DND-41 (cell line): ENCODE measurements around the gene SLC5A4.

ENCODE experiments used
- ATAC-seq: fragments of 200-7000 bp; cut with Tn5 transposase; 3 replicates; pipeline ENCODE4 v1.9.1; 2021; ENCODE audit warnings: low read depth; ENCODE audit not compliant: insufficient read depth
- DNase-seq: peaks from one replicate; pipeline ENCODE4 v3.0.0-alpha.2; 2020
- H2AFZ ChIP-seq: 2 replicates; pipeline ENCODE4 v1.6.0; 2012; ENCODE audit warnings: low read depth, low read length
- H3K27ac ChIP-seq: 2 replicates; pipeline ENCODE4 v1.5.1; 2012; ENCODE audit warnings: low read length, inconsistent platforms
- H3K27me3 ChIP-seq: fragments of 200-600 bp; sonication (generic); 2 replicates; pipeline ENCODE4 v1.6.0; 2012; ENCODE audit warnings: low read length, mild to moderate bottlenecking, inconsistent platforms; ENCODE audit not compliant: insufficient read depth, poor library complexity
- H3K36me3 ChIP-seq: 2 replicates; pipeline ENCODE4 v1.5.1; 2012; ENCODE audit warnings: low read length, inconsistent platforms; ENCODE audit not compliant: insufficient read depth
- H3K4me1 ChIP-seq: 2 replicates; pipeline ENCODE4 v1.5.1; 2012; ENCODE audit warnings: mild to moderate bottlenecking, low read length; ENCODE audit not compliant: insufficient read depth
- H3K4me2 ChIP-seq: 2 replicates; pipeline ENCODE4 v1.6.0; 2012; ENCODE audit warnings: mild to moderate bottlenecking, moderate library complexity, low read length, inconsistent platforms; ENCODE audit not compliant: insufficient read depth
- H3K4me3 ChIP-seq, 2 experiments: fragments of 200-600 bp in 1 of 2; shearing (Covaris generic) in 1 of 2; 2 replicates each; pipeline ENCODE4 v1.5.1; 2012 to 2016; ENCODE audit warnings: inconsistent platforms in 2 of 2, low read length in 2 of 2, mild to moderate bottlenecking in 2 of 2, low read depth in 1 of 2, moderate library complexity in 1 of 2
- H3K79me2 ChIP-seq: 2 replicates; pipeline ENCODE4 v1.6.0; 2012; ENCODE audit warnings: low read length, inconsistent platforms; ENCODE audit not compliant: insufficient read depth
- H3K9ac ChIP-seq: 2 replicates; pipeline ENCODE4 v1.6.0; 2012; ENCODE audit warnings: low read depth, mild to moderate bottlenecking, inconsistent platforms, low read length, moderate library complexity
- H3K9me3 ChIP-seq: 2 replicates; pipeline ENCODE4 v1.5.1; 2012; ENCODE audit warnings: low read length, moderate library complexity, mild to moderate bottlenecking, inconsistent platforms; ENCODE audit not compliant: insufficient read depth, severe bottlenecking
- H4K20me1 ChIP-seq: 2 replicates; pipeline ENCODE4 v1.6.0; 2012; ENCODE audit warnings: low read length; ENCODE audit not compliant: insufficient read depth
- CTCF ChIP-seq: IDR thresholded peaks from 2 replicates; pipeline ENCODE4 v1.5.1; 2012; ENCODE audit warnings: borderline replicate concordance, low read length, moderate library complexity, mild to moderate bottlenecking; ENCODE audit not compliant: poor library complexity, severe bottlenecking; ENCODE audit errors: extremely low read depth
- EZH2 ChIP-seq: IDR thresholded peaks from 3 replicates; pipeline ENCODE4 v1.6.1; 2012; ENCODE audit warnings: borderline replicate concordance, low read depth, mild to moderate bottlenecking, moderate library complexity, low read length, inconsistent platforms; ENCODE audit not compliant: severe bottlenecking

The SLC5A4 gene

DNA sequence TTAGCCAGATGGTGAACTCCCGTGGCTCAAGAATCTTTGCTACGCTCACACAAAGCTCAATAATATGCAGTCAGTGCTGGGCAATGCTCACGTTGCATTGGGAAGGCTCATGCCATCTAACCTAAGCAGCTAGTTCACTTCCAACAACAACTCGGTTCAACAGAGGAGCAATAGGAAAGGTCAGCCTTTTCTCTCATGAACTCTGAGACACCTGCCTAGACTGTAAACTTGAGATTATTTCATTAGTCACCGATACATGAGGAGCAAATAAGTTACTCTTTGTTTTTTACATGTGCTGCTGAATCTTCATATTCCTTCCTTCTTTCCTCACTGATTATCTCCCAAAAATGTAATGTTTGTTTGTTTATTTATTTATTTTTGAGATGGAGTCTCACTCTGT, 9.0 kb downstream of the SLC5A4 start:
- no peak for DNase-seq
- no peak for ATAC-seq
- Histone ChIP-seq H4K20me1 (no peaks in the 10 kb centered on the region), H2AFZ (no peak overlapping the region), H3K9me3 (no peaks in the 10 kb centered on the region), H3K4me3 (no peak overlapping the region), H3K79me2 (no peaks in the 10 kb centered on the region), H3K27me3 (no peaks in the 10 kb centered on the region), H3K36me3 (no peaks in the 10 kb centered on the region), H3K4me1 (no peaks in the 10 kb centered on the region), H3K27ac (no peak overlapping the region), H3K4me2 (no peak overlapping the region), H3K9ac (no peak overlapping the region)
- TF ChIP-seq CTCF: no peak
- no peak for TF ChIP-seq EZH2

DNA sequence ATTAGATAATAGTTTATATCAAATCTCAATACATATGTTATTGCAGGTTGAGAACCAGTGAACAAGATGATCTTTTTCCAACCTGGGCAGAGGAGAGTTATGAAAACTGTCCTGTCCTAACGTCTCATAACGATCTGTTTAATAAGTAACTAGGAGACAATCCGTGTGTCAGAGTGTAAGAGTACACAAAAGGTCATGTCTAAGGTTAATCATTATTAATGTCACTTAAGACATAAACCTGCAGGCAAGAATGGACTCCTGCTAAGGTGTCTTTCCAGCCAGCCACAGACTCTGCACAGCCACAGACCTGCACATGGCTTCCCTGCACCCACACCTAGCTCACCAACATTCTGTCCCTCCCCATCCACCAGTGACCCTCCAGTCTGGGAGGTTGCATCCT, 10.1 kb downstream of the SLC5A4 start:
- DNase-seq: no peak
- Histone ChIP-seq H3K9me3 (no peaks in the 10 kb centered on the region), H2AFZ (no peak overlapping the region), H3K27me3 (no peaks in the 10 kb centered on the region), H3K36me3 (no peaks in the 10 kb centered on the region), H4K20me1 (no peaks in the 10 kb centered on the region), H3K4me1 (no peaks in the 10 kb centered on the region), H3K79me2 (no peaks in the 10 kb centered on the region), H3K9ac (no peak overlapping the region), H3K27ac (no peak overlapping the region), H3K4me2 (no peak overlapping the region), H3K4me3 (no peak overlapping the region)
- TF ChIP-seq CTCF: no peak
- no peak for TF ChIP-seq EZH2
- no peak for ATAC-seq

DNA sequence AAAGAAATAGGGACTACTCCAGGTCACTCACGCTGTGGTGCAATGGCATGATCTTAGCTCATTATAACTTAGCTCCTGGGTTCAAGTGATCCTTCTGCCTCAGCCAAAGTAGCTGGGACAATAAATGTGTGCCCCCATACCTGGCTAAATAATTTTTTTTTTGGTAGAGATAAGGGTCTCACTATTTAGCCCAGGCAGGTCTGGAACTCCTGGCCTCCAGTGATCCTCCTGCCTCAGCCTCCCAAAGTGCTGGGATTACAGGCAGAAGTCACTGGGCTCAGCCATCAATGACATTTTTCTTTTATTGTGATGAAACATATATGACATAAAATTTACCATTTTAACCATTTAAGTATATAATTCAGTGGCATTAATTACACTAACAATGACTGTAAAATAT, 10.6 kb downstream of the SLC5A4 start:
- Histone ChIP-seq H3K9me3 (no peaks in the 10 kb centered on the region), H3K4me2 (no peak overlapping the region), H3K27me3 (no peaks in the 10 kb centered on the region), H3K4me1 (no peaks in the 10 kb centered on the region), H2AFZ (no peak overlapping the region), H3K79me2 (no peaks in the 10 kb centered on the region), H3K27ac (no peak overlapping the region), H3K4me3 (no peak overlapping the region), H4K20me1 (no peaks in the 10 kb centered on the region), H3K9ac (no peak overlapping the region), H3K36me3 (no peaks in the 10 kb centered on the region)
- TF ChIP-seq EZH2 (no peak), CTCF (no peak)
- ATAC-seq (no peak), DNase-seq (no peak)

DNA sequence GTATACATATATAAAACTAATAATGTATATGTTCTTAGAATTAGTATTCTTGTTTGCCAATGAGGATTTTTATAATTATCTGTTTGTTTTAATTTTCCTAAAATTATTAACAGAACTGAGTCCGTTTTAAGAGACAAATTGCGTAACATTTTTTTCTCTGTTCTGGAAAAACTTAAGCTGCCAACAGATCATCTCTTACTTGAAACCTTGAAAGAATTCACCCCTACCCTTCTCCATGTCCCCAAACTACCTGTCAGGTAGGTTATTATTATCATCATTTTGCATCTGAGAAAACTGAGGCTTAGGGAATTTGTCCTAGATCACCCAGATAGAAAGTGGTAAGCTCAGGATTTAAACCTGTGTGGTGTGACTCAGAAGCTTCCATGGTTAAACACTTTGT, 14.7 kb downstream of the SLC5A4 start:
- Histone ChIP-seq H4K20me1 (no peaks in the 10 kb centered on the region), H3K27me3 (peaks cover 5% of the 10 kb centered on the region), H2AFZ (no peak overlapping the region), H3K4me1 (no peaks in the 10 kb centered on the region), H3K36me3 (no peaks in the 10 kb centered on the region), H3K79me2 (no peaks in the 10 kb centered on the region), H3K27ac (no peak overlapping the region), H3K9me3 (no peaks in the 10 kb centered on the region), H3K4me2 (no peak overlapping the region), H3K9ac (no peak overlapping the region), H3K4me3 (no peak overlapping the region)
- no peak for TF ChIP-seq EZH2
- no peak for TF ChIP-seq CTCF
- ATAC-seq (no peak), DNase-seq (no peak)
